Measurements from ENCODE around the gene NEK6. TPM values are rescaled to one million over a fixed set of nuclear protein-coding genes. Genes with fewer than 3 reads are reported as not detected.

The NEK6 gene
- total RNA-seq, 1 experiment from 2014 or later: 66.6 TPM

DNA sequence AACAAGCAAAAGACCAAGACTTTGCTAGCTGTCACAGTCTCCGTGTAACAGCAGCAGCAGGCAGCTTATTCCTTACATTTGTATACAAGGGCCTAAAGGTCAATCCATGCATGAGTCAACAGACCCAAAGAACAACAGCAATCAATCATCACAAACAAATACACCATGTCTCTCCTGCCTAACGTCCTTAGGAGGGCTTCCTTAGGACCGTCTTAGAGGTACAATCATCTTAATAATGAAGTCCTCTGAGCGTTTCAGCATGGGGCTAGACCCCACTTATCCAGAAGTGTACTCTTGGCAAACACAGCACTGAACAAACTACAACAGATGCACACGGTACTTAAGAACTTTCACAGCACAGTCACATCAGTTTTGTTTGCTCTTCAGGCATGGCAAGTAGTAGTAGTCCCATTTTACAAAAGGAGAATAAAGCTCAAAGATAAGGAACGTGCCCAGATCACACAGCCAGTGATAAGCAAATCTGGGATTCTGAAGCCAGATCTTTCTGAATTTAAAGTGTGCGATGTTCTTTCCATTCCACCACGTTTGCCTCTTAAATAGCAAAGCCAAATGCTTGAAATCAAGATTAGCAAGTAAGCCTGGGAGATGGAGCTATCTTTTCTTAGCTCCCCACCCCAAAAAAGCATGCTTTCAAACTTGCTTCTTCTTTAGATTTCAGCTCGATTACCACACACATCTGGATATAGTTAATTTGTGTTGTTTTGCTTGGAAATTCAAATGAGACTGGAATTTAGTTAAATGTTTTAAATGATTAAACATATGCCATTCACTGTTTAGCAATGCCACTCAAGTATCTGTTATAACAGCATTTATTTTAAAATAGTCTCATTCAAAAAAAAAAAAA lies 133.3 kb downstream of the NEK6 start:
- peaks cover 3% of the 10 kb centered on the region; the same call in 1 of the 2 replicates for H3K36me3 ChIP-seq (ENCODE audit: control insufficient read depth, insufficient read depth, low read length)
- peaks cover 35% of the 10 kb centered on the region for H3K36me3 Mint-ChIP-seq (ENCODE audit: insufficient read depth, unreplicated experiment)
- no peaks in the 10 kb centered on the region for H3K9me3 ChIP-seq
- DNase-seq: peak in 1 of 2 experiments; percentile 37
- H3K4me1 ChIP-seq: peaks cover 44% of the 10 kb centered on the region
- ChIA-PET POLR2A (interaction anchor here (1.2 kb wide), 1 partner anchor 16 kb away, joined by 4 read pairs; no protein-coding TSS in a partner anchor), CTCF (interaction anchor here (0.6 kb wide), 1 partner anchor 193 kb away, joined by 4 read pairs; no protein-coding TSS in a partner anchor)
- H3K4me1 Mint-ChIP-seq (ENCODE audit: low read depth, unreplicated experiment): peaks cover 44% of the 10 kb centered on the region
- no peaks in the 10 kb centered on the region for H3K27me3 Mint-ChIP-seq (ENCODE audit: insufficient read depth, unreplicated experiment)
- no peak overlapping the region for H3K27ac Mint-ChIP-seq (ENCODE audit: unreplicated experiment)
- TF ChIP-seq CTCF (IDR thresholded peaks at IDR 0.05; ENCODE audit: insufficient read depth in 1 of 2, low read depth in 1 of 2, low read length in 1 of 2, severe bottlenecking in 1 of 2, unreplicated experiment in 1 of 2): no peak
- H3K27me3 ChIP-seq (replicated peaks; ENCODE audit: control insufficient read depth, insufficient read depth, low read length): no peaks in the 10 kb centered on the region
- BruUV-seq (replicated peaks): no TSS peak
- no peak overlapping the region for H3K4me3 ChIP-seq (ENCODE audit: low read depth, low read length)
- intact Hi-C loops (cut with micrococcal nuclease; ENCODE audit: unreplicated experiment): no loop called here
- peak overlapping the region; percentile 25 for H3K4me3 Mint-ChIP-seq (ENCODE audit: unreplicated experiment)
- no peaks in the 10 kb centered on the region for H3K9me3 Mint-ChIP-seq (ENCODE audit: unreplicated experiment)

DNA sequence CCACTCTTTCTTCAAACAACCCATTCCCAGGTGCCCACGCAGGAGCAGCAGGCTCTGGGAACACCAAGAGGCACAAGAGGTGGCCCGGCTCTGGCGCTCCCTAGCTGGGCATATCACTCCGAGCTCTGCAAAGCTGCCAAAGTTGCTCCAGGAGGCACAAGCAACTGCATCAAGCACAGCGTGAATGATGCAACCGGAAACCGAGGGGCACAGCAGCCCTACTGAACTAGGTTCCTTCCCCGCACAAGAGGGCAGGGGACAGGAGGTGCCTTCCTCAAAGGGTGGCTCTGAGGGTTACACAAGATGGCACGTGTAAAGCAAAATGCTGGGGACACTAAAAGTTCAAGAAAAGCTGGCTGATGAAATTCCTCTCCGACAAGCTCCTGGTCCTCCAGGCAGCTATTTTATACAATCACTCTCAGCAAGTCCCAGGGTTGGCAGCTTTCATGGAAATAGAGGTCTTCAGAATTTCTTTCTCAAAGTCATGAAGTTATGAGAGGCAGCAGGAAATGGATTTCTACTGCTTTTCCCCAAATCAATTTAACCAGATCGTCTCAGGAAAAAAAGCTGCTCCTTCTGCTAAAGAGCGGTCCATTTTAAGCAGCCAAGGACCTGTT lies 134.6 kb downstream of the NEK6 start:
- no TSS peak for BruUV-seq (replicated peaks)
- POLR2A ChIA-PET: interaction anchor here (1.2 kb wide), 1 partner anchor 15 kb away, joined by 4 read pairs; no protein-coding TSS in a partner anchor
- Mint-ChIP-seq H3K36me3 (ENCODE audit: insufficient read depth, unreplicated experiment) (peaks cover 42% of the 10 kb centered on the region), H3K4me3 (ENCODE audit: unreplicated experiment) (no peak overlapping the region), H3K9me3 (ENCODE audit: unreplicated experiment) (no peaks in the 10 kb centered on the region), H3K4me1 (ENCODE audit: low read depth, unreplicated experiment) (peaks cover 40% of the 10 kb centered on the region), H3K27me3 (ENCODE audit: insufficient read depth, unreplicated experiment) (no peaks in the 10 kb centered on the region), H3K27ac (ENCODE audit: unreplicated experiment) (no peak overlapping the region)
- Histone ChIP-seq H3K4me1 (peaks cover 34% of the 10 kb centered on the region), H3K9me3 (no peaks in the 10 kb centered on the region), H3K4me3 (ENCODE audit: low read depth, low read length) (no peak overlapping the region), H3K36me3 (ENCODE audit: control insufficient read depth, insufficient read depth, low read length) (peaks cover 3% of the 10 kb centered on the region; the same call in 1 of the 2 replicates), H3K27me3 (replicated peaks; ENCODE audit: control insufficient read depth, insufficient read depth, low read length) (no peaks in the 10 kb centered on the region)
- CTCF ChIA-PET: interaction anchor here (0.6 kb wide), 2 partner anchors 12 to 144 kb away, joined by 3 to 5 read pairs; no protein-coding TSS in a partner anchor
- intact Hi-C loops (cut with micrococcal nuclease; ENCODE audit: unreplicated experiment): no loop called here
- no peak for DNase-seq
- no peak for TF ChIP-seq CTCF (IDR thresholded peaks at IDR 0.05; ENCODE audit: insufficient read depth in 1 of 2, low read depth in 1 of 2, low read length in 1 of 2, severe bottlenecking in 1 of 2, unreplicated experiment in 1 of 2)

GRCh38 chr9:124392871-124393460 lies 135.2 kb downstream of the NEK6 start:
- Mint-ChIP-seq H3K4me1 (ENCODE audit: low read depth, unreplicated experiment) (peaks cover 34% of the 10 kb centered on the region), H3K27me3 (ENCODE audit: insufficient read depth, unreplicated experiment) (no peaks in the 10 kb centered on the region), H3K4me3 (ENCODE audit: unreplicated experiment) (no peak overlapping the region), H3K36me3 (ENCODE audit: insufficient read depth, unreplicated experiment) (peaks cover 46% of the 10 kb centered on the region), H3K9me3 (ENCODE audit: unreplicated experiment) (no peaks in the 10 kb centered on the region), H3K27ac (ENCODE audit: unreplicated experiment) (no peak overlapping the region)
- intact Hi-C loops (cut with micrococcal nuclease; ENCODE audit: unreplicated experiment): no loop called here
- no peaks in the 10 kb centered on the region for H3K27me3 ChIP-seq (replicated peaks; ENCODE audit: control insufficient read depth, insufficient read depth, low read length)
- BruUV-seq (replicated peaks): no TSS peak
- H3K4me3 ChIP-seq (ENCODE audit: low read depth, low read length): no peak overlapping the region
- peaks cover 3% of the 10 kb centered on the region; the same call in 1 of the 2 replicates for H3K36me3 ChIP-seq (ENCODE audit: control insufficient read depth, insufficient read depth, low read length)
- peak in 1 of 2 experiments; percentile 24 for TF ChIP-seq CTCF (IDR thresholded peaks at IDR 0.05; ENCODE audit: insufficient read depth in 1 of 2, low read depth in 1 of 2, low read length in 1 of 2, severe bottlenecking in 1 of 2, unreplicated experiment in 1 of 2)
- no peaks in the 10 kb centered on the region for H3K9me3 ChIP-seq
- ChIA-PET CTCF (no interaction called here), POLR2A (no interaction called here)
- peaks cover 28% of the 10 kb centered on the region for H3K4me1 ChIP-seq
- DNase-seq: no peak

Measured in Caco-2 (cell line).